GM19438 (cell line): ENCODE data around the gene ALKBH2.
A peak's percentile ranks its signal among the peaks of the same experiment; 100 is the strongest.

Source experiments
- ATAC-seq: cut with Tn5 transposase; IDR thresholded peaks from one replicate; pipeline ENCODE4 v1.9.1; 2021; ENCODE audit warnings: low read depth; ENCODE audit not compliant: unreplicated experiment

ALKBH2 gene

GRCh38 chr12:109115404-109115757 lies 22.1 kb upstream of the ALKBH2 start:
- ATAC-seq = no peak

DNA sequence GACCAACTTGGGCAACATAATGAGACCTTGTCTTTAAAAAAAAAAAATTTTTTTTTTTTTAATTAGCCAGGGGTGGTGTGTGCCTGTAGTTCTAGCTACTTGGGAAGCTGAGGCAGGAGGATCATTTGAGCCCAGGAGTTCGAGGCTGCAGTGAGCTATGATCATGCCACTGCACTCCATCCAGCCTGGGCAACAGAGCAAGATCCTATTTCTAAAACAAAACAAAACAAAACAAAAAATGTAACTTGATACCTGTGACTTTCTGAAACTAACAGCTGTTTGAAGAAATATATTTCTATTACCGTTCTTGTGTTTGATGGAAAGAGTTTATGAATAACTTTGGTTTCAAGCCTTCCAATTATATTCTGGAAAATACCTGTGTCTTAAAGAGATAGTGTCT lies 21.4 kb upstream of the ALKBH2 start:
- ATAC-seq = no peak

DNA sequence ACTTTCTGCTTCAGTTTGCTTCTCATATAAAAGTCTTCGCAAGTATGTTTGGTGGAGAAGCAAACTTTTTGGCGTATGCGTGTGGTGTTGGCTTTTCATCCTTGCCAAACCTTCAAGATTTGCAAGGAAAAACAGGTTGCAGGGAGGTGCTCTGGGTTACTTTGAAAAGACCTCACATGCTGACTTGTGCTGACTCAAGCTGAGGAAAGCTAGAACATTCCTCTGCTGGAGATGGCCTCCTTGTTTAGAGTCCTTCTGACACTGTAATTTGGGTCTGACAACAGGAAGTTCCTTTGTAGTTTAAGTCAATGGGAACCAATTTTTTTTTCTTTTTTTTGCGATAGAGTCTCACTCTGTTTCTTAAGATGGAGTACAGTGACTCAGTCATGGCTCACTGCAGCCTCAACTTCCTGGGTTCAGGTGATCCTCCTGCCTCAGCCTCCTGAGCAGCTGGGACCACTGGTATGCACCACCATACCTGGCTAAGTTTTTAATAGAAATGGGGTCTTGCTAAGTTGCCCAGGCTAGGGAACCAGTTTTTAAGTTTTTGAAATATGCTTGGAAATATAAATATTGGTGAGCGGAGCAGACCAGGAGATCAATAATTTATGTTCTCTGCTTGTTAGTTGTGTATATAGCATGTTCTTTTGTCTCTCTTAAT lies 20.5 kb upstream of the ALKBH2 start:
- ATAC-seq = no peak

- ATAC-seq = no peak
Observed at GRCh38 chr12:109112720-109113465, 19.6 kb upstream of the ALKBH2 start.

DNA sequence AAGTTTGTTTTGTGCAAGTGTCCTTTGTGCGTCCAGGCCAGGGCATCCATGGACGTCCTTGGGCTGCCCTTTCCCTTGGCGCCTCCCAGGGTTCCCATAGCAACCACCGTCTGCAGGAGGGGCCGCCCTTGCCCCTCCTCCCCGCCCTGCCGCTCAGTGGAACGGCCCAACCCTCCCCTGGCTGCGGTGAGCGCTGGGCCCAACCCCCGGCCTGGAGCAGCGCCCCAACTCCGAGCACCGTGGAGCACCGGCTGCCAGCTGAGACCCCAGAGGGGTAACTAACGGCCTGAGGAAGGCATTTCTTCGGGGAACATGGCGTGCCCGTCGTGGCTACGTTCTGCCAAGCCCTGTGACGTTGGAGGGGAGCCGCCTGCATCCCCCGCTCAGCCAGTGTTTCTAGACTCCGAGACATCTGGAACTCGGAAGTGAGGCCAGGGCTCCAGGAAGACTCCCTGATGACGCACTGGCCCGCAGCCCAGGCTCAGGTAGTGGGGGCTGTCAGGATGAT lies 17.8 kb upstream of the ALKBH2 start:
- ATAC-seq = peak; percentile 81

GRCh38 chr12:109109746-109110350 lies 16.6 kb upstream of the ALKBH2 start:
- ATAC-seq = no peak

GRCh38 chr12:109105176-109105575 lies 11.9 kb upstream of the ALKBH2 start:
- ATAC-seq = no peak

DNA sequence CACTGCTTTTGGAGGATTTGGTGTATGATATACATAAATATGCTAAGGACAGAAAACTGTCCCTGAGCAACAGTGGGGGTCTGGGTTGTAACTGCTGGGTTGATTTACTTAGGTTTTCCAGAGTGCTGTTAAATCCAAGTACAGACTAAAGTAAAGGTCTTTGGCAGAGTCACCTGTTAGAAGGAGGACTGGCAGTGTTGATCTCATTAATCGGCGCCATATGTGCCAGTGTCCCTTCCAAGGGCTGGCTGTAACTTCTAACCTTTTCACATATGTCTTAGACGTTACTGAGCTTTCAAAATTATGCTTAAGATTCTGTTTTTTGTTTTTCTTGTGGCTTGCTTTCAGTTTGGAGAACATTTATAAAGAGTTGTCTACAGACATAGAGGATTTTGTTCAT lies 9.2 kb upstream of the ALKBH2 start:
- no peak for ATAC-seq

- no peak for ATAC-seq
Observed at GRCh38 chr12:109100741-109101140, 7.5 kb upstream of the ALKBH2 start.

DNA sequence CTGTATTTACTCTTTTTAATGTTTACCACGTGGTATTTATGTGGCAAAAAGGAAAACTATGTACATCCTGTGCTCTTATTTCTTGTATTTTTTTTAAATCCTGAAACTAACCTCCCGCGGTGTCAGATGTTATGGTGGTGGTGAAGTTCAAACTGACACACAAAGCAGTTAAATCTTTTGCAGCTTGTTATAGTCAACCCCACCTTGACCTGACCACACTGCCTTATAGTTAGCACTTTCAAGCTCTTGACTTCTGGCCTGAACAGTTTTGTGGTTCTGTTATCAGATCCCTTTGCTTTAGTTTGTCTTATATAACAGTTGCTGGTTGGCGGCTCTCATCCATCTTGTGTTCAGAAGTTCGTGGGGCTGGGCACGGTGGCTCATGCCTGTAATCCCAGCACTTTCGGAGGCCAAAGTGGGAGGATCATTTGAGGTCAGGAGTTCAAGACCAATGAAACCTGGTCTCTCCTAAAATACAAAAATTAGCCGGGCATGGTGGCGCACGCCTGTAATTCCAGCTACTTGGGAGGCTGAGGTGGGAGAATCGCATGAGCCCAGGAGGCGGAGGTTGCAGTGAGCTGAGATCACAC lies 6.3 kb upstream of the ALKBH2 start:
- ATAC-seq = no peak

- no peak for ATAC-seq
Observed at GRCh38 chr12:109098651-109099050, 5.4 kb upstream of the ALKBH2 start.

DNA sequence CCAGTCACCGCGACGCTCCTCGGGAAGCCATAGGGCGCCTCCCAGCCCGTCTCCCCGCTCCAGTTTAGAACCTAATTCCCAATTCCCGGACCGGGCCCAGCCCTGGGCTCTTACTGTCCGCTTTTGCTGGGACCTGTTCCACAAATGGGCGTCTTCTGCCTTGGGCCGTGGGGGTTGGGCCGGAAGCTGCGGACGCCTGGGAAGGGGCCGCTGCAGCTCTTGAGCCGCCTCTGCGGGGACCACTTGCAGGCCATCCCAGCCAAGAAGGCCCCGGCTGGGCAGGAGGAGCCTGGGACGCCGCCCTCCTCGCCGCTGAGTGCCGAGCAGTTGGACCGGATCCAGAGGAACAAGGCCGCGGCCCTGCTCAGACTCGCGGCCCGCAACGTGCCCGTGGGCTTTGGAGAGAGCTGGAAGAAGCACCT lies 4.9 kb upstream of the ALKBH2 start:
- ATAC-seq = peak; percentile 31

DNA sequence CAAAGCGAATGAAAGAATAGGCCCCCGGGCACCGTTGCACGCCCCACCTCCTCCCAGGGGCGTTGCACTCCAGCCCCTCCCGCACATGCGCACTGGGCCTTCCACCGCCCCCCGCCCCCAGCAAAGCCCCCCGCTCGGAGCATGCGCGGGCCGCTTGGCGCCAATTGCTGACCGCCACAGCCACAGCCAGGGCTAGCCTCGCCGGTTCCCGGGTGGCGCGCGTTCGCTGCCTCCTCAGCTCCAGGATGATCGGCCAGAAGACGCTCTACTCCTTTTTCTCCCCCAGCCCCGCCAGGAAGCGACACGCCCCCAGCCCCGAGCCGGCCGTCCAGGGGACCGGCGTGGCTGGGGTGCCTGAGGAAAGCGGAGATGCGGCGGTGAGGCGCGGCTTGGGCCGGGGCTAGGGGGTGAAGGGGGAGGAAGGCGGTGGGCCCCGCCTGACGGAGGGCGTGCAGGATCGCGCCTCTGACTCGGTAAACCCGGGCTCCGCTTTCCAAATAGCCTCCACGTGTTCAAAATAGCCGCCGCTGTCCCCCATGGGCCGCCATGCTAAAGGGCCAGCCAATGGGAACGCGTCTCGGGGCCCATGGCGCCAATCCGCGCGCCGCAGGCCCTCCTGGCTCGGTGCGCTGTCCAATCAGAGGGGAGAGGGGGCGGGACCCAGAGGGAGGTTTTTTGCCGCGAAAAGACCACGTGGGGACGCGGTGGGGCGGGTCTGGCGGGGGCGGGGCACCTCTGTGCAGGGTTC lies 4.3 kb upstream of the ALKBH2 start, which contains the start of gene UNG:
TSS of gene UNG (plus strand) at position 163 of the 748 bp plus-strand sequence. CDS start at position 246, 83 bp downstream.
- peak; percentile 86 for ATAC-seq

GRCh38 chr12:109097140-109097434 lies 3.8 kb upstream of the ALKBH2 start:
- no peak for ATAC-seq

DNA sequence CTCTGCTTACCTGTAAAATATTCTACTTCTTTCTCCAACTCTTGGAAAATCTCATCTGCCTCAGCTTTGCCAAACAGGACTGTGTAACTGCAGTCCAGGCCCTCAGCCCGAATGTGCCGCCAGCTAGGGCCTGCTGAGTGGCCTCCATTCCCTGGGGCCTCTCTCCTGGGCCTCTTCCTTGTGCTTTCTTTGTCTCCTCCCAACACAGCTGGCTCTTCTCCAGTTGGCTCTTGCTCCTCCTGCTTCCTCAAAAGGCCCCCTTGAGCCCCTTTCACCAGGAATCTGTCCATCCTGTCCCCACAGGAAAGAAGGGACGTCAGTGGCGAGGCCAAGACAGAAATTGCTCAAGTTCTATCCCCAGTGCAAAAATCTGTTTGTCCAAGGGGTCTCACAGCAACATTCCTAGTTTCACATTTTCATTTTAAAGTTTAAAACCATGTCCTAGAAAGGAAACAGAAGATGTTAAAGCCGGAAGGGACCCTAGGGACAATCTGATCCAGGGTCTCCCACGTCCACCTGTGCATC lies 713 bp downstream of the ALKBH2 start:
- ATAC-seq = no peak

- no peak for ATAC-seq
Observed at GRCh38 chr12:109089683-109090082, 3.6 kb downstream of the ALKBH2 start.

DNA sequence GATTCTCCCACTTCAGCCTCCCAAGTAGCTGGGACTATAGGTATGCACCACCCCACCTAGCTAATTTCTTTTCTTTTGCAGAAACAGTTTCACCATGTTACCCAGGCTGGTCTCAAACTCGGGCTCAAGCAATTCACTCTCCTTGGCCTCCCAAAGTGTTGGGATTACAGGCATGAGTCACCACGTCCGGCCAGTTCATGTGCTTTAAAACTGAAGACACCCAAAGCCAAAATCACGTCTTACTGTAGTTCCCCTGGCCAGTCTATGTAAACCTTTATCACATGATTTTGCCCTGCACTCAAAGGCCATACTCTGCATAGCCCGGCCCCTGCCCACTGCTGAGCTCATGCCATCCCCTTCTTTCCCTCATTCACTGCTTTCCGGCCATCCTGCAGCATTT lies 4.5 kb downstream of the ALKBH2 start:
- no peak for ATAC-seq

- no peak for ATAC-seq
Observed at GRCh38 chr12:109087250-109087649, 6.0 kb downstream of the ALKBH2 start.

DNA sequence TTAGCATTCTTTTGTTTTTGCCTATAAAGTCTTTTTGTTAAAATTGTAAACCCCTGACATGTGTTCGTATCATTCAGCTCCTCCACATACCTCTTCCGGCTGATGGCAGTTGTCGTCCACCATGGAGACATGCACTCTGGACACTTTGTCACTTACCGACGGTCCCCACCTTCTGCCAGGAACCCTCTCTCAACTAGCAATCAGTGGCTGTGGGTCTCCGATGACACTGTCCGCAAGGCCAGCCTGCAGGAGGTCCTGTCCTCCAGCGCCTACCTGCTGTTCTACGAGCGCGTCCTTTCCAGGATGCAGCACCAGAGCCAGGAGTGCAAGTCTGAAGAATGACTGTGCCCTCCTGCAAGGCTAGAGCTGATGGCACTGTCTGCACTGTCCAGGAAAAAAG lies 7.7 kb downstream of the ALKBH2 start:
- no peak for ATAC-seq

DNA sequence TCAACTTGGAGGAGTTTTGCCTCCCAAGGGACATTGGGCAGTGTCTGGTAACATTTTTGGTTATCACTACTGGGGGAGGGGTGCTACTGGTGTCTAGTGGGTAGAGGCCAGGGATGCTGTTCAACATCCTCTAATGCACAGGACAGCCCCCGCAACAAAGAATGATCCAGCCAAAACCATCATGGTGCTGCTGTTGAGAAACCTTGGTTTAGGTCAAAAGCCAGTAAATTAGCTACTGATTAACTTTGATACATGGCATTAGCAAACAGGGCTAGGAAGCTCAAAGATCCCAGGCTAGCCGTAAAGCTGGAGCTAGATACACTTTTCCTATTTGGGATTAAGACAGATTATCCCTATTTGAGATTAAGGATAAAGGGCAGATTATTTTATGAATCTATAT lies 8.8 kb downstream of the ALKBH2 start:
- ATAC-seq = no peak

GRCh38 chr12:109082751-109083150 lies 10.5 kb downstream of the ALKBH2 start:
- no peak for ATAC-seq
